BE2C (cell line): ENCODE measurements around the gene CIB1.

Source experiments
- DNase-seq: peaks from one replicate; pipeline ENCODE4 v3.0.0-alpha.2; 2020
- H3K27me3 ChIP-seq: fragments of 250-450 bp; sonication (Bioruptor Pico); 2 replicates; pipeline ENCODE4 v1.5.1; 2020; ENCODE audit warnings: mild to moderate bottlenecking
- H3K36me3 ChIP-seq: fragments of 250-450 bp; sonication (Bioruptor Pico); 2 replicates; pipeline ENCODE4 v1.5.1; 2020; ENCODE audit warnings: mild to moderate bottlenecking
- H3K4me1 ChIP-seq: fragments of 250-450 bp; sonication (Bioruptor Pico); 2 replicates; pipeline ENCODE4 v1.5.1; 2020
- H3K4me3 ChIP-seq: 2 replicates; pipeline ENCODE4 v1.5.1; 2011; ENCODE audit warnings: low read depth, low read length
- H3K9me3 ChIP-seq: fragments of 250-450 bp; sonication (Bioruptor Pico); 2 replicates; pipeline ENCODE4 v1.5.1; 2020
- CTCF ChIP-seq: IDR thresholded peaks from 2 replicates; pipeline ENCODE4 v1.5.1; 2012; ENCODE audit warnings: mild to moderate bottlenecking, low read depth, low read length

Gene CIB1

DNA sequence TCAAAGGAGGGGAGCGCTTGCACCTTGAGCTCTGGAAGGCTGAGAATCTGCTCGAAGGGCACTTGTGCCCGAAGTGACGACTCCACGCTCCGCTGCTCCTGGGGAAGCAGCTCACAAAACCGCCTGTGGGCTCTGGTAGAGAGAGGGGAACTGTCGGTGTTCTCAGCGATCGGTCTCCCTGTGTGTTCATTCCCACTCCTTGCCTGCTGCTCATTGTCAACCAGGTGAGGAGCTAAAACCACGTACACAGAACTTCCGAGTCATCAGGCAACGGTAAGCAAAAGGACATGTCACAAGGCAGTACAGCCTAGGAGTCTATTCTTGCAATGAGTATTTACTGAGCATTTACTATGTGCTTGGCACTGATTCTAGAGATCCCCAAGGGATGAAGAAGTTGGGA is 1.5 kb downstream of the CIB1 start:
- no peak for TF ChIP-seq CTCF
- H3K9me3 ChIP-seq, result no peaks in the 10 kb centered on the region
- peaks cover 21% of the 10 kb centered on the region for H3K36me3 ChIP-seq
- no peaks in the 10 kb centered on the region for H3K27me3 ChIP-seq
- DNase-seq, result no peak
- H3K4me1 ChIP-seq, result no peaks in the 10 kb centered on the region; the same call in 1 of the 2 replicates
- H3K4me3 ChIP-seq, result no peak overlapping the region

DNA sequence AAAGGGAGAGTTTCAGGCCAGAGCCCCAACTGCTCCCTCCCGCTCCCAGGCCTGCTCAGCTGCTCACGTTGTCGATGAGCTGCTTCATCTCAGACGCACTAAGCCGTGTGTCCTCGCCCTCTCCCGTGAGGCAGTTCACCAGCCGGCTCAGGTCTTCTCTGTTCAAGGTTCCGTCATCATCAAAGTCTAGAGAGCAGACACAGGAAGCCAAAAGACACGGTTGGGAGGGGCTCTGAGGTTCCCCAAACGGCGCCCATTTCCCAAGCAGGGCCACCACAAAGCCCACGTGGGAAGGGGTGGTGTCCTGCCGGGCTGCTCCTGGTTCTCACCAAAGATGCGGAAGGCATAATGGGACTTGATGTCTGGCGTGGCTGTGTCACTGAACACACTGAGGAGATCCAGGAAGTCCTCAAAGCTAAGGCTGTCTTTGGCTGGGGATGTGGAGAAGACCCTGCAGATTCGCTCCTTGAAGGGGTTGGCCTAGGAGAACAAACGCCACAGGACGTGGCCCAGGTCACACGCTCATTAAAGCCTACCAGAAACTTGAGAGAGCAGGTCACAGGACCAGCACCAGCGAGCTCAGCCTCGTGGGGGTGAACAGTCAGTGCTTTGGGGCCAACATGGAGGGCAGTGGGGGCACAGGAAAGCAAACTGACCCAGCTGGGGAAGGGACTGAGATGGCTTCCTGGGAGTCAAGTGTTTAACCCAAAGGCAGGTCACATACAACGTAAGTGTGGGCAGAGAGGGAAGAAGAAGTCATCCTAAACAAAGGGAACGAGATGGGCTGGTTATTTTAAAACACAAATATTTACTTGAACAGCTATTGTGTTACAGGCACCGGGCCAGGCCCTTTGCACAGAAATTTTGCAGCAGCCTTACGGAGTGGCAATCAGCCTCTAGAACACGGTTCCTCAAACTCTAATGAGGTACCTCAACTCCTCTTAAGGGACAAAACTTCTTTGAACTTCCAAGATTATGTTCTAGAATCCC is 2.4 kb downstream of the CIB1 start:
- no peak for DNase-seq
- Histone ChIP-seq H3K36me3 (peaks cover 24% of the 10 kb centered on the region), H3K4me1 (no peaks in the 10 kb centered on the region; the same call in 1 of the 2 replicates), H3K9me3 (no peaks in the 10 kb centered on the region), H3K4me3 (no peak overlapping the region), H3K27me3 (no peaks in the 10 kb centered on the region)
- no peak for TF ChIP-seq CTCF

DNA sequence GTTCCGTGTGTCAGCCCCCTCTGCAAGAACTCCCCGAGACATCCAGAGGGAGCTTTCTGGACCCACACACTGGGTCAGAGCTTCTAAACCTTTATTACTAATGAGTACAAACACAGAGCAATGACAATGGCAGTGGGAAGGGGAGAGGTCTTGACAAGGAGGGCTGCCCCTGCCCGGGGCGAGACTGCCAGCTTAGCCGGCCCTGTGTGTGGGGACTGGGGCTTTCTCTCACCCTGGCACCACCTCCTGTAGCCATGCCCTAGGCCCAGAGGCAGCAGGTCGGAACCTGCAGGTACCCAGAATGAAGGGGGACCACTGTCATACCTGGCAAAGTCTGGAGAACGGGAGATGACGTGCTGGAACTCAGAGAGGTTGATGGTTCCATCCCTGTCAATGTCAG is 3.1 kb downstream of the CIB1 start:
- no peak for DNase-seq
- Histone ChIP-seq H3K4me3 (no peak overlapping the region), H3K36me3 (peaks cover 27% of the 10 kb centered on the region), H3K4me1 (no peaks in the 10 kb centered on the region; the same call in 1 of the 2 replicates), H3K9me3 (no peaks in the 10 kb centered on the region), H3K27me3 (no peaks in the 10 kb centered on the region)
- no peak for TF ChIP-seq CTCF

DNA sequence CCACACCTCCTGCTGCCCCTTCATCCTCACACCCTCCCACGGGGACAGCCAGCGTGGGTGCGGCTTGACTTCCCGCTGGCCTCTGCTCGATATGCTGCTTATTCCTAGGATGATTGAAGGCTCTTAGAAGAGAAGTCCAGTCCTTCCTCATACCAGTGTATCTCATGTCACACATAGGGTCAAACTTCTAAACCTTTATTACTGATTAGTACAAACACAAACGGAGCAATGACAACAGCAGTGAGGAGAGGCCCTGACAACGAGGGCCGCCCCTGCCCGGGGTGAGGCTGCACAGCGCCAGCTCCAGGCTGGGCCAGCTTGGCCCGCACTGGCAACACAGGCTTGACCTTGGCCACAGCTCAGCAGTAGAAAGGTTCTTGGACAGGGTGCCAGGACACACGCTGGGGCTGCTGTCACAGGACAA is 3.7 kb downstream of the CIB1 start:
- H3K36me3 ChIP-seq, result peaks cover 29% of the 10 kb centered on the region
- no peaks in the 10 kb centered on the region; the same call in 1 of the 2 replicates for H3K4me1 ChIP-seq
- no peaks in the 10 kb centered on the region for H3K27me3 ChIP-seq
- H3K4me3 ChIP-seq, result no peak overlapping the region
- H3K9me3 ChIP-seq, result no peaks in the 10 kb centered on the region
- TF ChIP-seq CTCF, result no peak
- no peak for DNase-seq

GRCh38 chr15:90228960-90229359 is 4.8 kb downstream of the CIB1 start:
- no peaks in the 10 kb centered on the region for H3K4me1 ChIP-seq
- no peaks in the 10 kb centered on the region for H3K9me3 ChIP-seq
- H3K36me3 ChIP-seq, result peaks cover 32% of the 10 kb centered on the region
- DNase-seq, result no peak
- no peak for TF ChIP-seq CTCF
- no peak overlapping the region for H3K4me3 ChIP-seq
- no peaks in the 10 kb centered on the region for H3K27me3 ChIP-seq
